NCI-H524 (cell line): Measurements from ENCODE around the gene GAS1.

Source experiments
- DNase-seq, 2 experiments: peaks; one replicate each; lab custom pipeline; 2025; lab: John Stamatoyannopoulos, UW

GAS1 gene, protein sequence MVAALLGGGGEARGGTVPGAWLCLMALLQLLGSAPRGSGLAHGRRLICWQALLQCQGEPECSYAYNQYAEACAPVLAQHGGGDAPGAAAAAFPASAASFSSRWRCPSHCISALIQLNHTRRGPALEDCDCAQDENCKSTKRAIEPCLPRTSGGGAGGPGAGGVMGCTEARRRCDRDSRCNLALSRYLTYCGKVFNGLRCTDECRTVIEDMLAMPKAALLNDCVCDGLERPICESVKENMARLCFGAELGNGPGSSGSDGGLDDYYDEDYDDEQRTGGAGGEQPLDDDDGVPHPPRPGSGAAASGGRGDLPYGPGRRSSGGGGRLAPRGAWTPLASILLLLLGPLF

GRCh38 chr9:86947146-86948073, at the start of gene GAS1:
TSS of gene GAS1 (minus strand) at chr9:86947506. CDS start at chr9:86946779, 727 bp downstream.
- peak; percentile 55 to 59 for DNase-seq

GRCh38 chr9:86994231-86994630, 46.9 kb upstream of the GAS1 start:
- peak in 1 of 2 experiments; percentile 6 for DNase-seq

- no peak for DNase-seq
These were observed 46.5 kb upstream of the GAS1 start for GRCh38 chr9:86993830-86994229.

- DNase-seq = no peak
These were observed 43.8 kb upstream of the GAS1 start for GRCh38 chr9:86991077-86991476.

GRCh38 chr9:86990290-86990689, 43.0 kb upstream of the GAS1 start:
- no peak for DNase-seq

DNA sequence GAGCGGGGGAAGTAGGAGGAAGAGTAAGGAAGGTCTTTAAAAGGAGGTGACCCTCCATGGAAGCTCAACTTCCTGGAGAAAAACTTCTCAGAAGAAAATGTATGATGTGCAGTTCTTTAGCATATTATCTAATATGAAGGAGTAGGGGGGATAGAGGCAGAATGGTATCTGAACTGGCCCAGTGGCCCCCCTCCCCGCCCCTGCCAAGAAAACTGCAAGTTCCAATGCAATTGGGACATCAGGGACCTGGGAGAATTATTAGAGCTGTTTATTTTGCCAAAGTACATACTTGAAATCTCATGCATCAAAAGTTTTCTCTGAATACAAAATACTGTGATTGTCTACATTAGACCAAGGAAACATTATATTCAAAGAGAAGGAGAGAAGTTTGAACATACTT, 40.6 kb upstream of the GAS1 start:
- no peak for DNase-seq

DNA sequence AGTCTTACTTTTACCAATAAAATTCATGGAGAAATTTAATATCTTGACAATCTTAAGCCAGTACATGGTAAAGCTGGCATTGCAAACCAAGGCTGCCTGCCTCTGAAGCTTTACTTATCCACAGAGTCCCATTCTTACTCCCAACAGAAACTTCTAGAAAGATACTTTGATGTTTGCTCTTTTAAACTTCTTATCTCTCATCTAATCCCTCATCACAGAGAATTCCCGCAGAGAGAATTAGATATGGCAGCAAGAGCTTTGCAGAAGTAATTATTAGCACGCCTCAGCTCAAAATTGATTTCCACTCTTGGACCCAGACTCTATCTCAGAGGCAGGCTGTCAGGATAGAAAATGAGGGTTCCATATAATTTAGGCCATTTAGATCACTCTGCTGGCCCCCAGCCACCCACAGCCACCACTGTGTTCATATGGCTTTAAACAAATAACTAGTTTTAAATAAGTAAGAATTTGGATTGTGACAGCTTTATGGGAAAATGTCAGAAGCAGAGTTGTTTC, 37.9 kb upstream of the GAS1 start:
- DNase-seq = no peak

DNA sequence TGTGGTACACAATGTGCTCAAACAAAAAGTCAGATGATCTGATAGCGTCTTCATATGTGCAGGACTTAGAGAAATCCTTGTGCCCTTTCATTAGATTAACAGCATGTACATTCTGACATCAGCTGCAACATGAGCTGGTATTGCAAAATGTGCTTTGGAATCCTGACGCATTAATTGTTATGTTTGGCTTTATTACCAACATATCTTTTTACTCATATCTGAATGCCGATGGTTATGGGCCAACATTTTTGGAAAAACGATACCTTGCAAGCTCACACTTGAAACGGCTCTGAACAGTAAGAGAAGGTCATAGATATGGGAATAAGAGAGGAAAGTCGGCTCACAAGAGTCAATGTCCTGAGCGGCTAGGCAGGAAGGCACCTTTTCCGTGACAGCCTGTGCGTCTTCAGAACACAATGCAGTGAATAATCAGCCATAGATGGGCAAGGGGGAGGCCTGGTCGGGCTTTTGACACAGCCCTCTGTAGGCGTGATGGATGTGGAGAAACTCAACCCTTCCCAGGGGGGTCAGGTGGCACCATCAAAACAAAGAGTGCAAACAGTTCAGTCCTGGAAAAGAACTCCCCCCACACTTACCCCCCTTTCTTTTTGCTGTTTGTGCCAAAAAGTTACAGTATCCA, 36.4 kb upstream of the GAS1 start:
- no peak for DNase-seq

DNA sequence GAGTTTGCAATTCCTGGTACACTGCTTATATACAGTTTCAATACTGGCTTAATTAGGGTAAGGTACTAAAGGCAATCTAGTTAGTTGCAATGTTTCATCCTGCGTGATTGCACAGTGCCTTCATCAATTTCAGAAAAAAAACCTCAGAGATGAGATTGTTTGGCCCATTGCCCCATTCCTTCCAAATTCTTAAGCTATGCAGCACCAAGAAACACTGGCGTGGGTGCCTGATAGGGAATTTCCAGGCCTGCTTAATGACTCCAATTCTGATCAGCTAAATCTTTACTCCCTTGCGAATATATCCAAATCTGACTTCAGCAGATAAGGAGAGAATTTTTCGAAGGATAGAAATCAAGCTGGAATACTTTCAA, 35.9 kb upstream of the GAS1 start:
- DNase-seq = no peak

DNA sequence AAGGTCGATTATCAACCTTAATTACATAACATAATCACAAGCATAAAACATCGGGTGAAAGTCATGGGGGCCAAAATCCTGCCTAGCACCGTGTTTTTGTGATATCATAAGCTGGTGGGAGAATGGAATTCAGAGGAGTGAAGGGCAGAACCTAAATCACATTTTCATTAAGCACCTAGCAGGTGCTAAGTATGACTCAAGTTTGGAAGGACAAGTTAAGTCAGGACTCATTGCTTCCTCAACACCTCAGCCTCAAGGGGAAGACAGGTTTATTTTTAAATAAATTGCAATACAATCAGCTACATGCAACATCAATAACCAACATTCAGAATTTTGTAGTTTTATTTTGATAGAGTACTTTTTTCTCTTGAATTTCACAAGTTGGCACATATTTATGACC, 33.5 kb upstream of the GAS1 start:
- DNase-seq = no peak

- no peak for DNase-seq
These were observed 32.4 kb upstream of the GAS1 start for GRCh38 chr9:86979657-86980056.

DNA sequence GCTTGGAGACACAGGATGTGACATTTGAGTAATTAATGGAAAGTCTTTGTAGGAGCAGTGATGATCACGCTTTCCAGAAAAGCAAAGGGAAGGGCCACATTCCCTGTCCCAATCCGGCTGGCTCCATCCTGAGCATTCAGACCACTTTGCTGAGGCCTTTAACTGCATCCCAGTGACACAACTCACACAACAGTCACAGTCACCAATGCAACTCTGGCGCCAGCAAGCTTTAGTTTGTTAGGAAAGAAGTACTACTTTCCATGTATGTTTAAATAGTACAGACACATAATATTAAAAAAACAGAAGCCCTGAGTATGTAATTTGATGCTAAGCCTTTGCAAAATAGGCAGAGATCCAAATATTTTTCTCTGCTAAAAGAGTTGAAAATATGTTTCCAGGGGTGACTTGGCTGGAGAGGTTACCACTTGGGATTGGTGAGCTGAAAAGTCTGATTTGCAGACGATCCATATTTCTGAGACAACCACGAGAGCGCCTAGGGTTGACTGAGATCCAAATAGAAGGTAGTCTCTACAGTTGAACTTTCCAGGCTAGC, 31.7 kb upstream of the GAS1 start:
- peak in 1 of 2 experiments; percentile 12 for DNase-seq

DNA sequence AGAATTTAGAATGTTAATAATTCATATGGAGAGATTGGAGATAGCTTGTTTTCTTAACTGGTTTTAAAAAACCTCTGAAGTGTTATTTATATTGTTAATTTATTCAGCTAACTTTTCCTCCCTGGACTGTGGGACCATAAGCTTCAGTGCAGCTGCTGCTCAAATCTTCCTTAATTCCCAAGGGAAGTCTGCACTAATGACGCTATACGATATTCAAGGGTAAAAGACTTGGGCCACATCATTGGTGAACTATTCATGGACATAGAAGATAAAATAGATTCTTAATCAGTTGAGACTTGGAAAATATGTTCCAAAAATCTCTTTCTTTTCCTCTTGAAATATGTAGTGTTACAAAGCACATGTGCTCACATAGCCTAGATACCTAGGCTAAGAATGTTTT, 31.1 kb upstream of the GAS1 start:
- DNase-seq = peak in 1 of 2 experiments; percentile 65

- DNase-seq = no peak
These were observed 30.0 kb upstream of the GAS1 start for GRCh38 chr9:86977205-86977835.

GRCh38 chr9:86975606-86976005, 28.3 kb upstream of the GAS1 start:
- no peak for DNase-seq

DNA sequence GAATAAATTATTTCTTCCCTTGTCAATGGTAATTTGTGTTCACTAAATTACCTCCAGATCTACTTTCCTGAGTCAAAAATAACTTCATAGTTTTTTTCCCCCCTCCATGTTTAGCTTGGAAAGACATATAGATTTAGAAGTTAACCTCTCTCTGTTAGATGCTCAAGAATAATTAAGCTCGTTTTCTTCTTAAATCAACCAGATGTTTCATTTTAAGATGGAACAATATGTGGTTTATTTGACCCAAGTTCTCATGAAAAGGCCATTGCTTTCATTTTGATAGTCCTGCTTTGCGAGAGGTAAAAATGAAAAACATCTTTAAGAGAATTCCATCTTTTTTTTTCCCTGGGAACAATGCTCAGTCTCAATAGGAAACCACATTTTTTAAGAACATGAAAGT, 27.7 kb upstream of the GAS1 start:
- no peak for DNase-seq

GRCh38 chr9:86974421-86974820, 27.1 kb upstream of the GAS1 start:
- no peak for DNase-seq

DNA sequence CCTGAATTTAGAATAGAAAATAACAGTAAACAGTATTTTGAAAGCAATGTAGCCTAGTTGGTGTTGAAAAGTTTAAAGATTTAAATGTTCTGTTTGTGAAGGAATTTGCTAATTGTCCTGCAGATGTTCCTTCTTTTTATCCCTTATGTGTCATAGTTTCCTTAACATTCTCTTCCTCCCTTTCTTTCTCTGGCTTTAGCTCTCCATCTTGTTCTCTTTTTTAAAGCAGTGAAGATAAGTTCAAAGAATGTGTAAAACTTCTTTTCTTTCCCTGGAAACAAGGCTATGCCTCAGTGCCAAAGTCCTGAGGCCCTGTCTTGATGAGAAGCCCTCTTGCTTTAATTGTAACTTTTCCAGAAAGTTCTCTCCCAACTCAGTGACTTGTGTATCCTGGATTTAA, 24.4 kb upstream of the GAS1 start:
- DNase-seq = no peak

DNA sequence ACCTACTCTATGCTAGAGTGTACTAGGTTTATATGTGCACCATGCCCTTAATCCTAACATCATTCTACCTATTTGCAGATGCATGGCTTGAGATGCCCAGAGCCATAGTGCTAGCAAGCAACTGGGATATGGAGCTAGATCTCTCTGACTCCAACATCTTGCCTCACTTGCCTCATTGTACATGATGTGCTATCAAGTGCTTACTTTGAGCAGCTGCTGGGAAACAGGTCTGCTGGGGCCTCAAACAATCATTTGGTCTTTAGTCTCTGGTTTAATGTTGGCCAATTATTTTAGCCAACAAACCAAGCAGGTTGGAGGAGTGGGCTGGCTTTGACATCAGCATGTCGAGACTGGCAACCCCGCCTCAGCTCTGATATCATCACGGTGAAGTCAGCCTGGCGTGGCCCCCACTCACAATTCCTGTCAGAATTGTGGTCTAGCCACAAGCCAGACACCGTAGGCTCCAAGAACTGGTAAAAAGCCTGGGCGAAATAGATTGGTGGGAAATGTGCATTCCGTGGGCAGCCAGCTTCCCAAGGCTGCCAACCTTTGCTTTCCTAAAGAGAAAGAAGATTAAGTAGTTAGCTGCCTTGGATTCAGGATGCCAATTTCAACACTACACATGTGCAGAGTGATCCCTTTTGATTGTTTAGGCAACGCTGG, 21.1 kb upstream of the GAS1 start:
- DNase-seq = no peak

GRCh38 chr9:86966852-86967511, 19.7 kb upstream of the GAS1 start:
- DNase-seq = no peak
